Peyer's patch (tissue), 4 donors: ENCODE measurements around the gene CALY. TPM values are rescaled to one million over a fixed set of nuclear protein-coding genes. Genes with fewer than 3 reads are reported as not detected.

Source experiments
- DNase-seq, 3 donors: peaks; one replicate each; pipeline ENCODE4 v3.0.0-alpha.2; 2017 to 2019
- H3K27ac ChIP-seq, 4 donors: fragments of 200-600 bp; sonication (generic); one replicate each; pipeline ENCODE4 v1.5.1; 2016 to 2019
- H3K27me3 ChIP-seq, 2 donors: fragments of 200-600 bp; sonication (generic); one replicate each; pipeline ENCODE4 v1.5.1; 2019
- H3K36me3 ChIP-seq, 3 donors: fragments of 200-600 bp; sonication (generic); one replicate each; pipeline ENCODE4 v1.5.1; 2016 to 2019
- H3K4me1 ChIP-seq, 4 donors: fragments of 200-600 bp; sonication (generic); one replicate each; pipeline ENCODE4 v1.5.1; 2016 to 2019
- H3K4me3 ChIP-seq, 4 donors: fragments of 200-600 bp; sonication (generic); 1 replicate in 3 of 4; 2 replicates in 1 of 4; pipeline ENCODE4 v1.5.1; 2016 to 2019; ENCODE audit warnings: mild to moderate bottlenecking in 1 of 4
- H3K9me3 ChIP-seq, 4 donors: fragments of 200-600 bp; sonication (generic); one replicate each; pipeline ENCODE4 v1.5.1; 2016 to 2019; ENCODE audit warnings: mild to moderate bottlenecking in 1 of 4
- CTCF ChIP-seq, 6 experiments: fragments of 450-650 bp in 4 of 6; fragments of 200-600 bp in 2 of 6; sonication (generic) in 1 of 6; IDR thresholded peaks; one replicate each; pipeline ENCODE4 v1.5.1; 2017 to 2019; ENCODE audit warnings: antibody characterized with exemption in 6 of 6, mild to moderate bottlenecking in 3 of 6, moderate library complexity in 1 of 6
- POLR2A ChIP-seq, 2 donors: fragments of 450-650 bp; IDR thresholded peaks; one replicate each; pipeline ENCODE4 v1.5.1; 2017; ENCODE audit warnings: antibody characterized with exemption in 2 of 2, mild to moderate bottlenecking in 2 of 2, moderate library complexity in 2 of 2
- total RNA-seq, 4 donors: library from RNA; depleted of rRNA; stranded (reverse); fragments of >200 nt; gene quantifications; one replicate each; pipeline ENCODE4 v1.1.0, GENCODE V29; 2016

Gene CALY
- total RNA-seq, 4 donors from 2014 or later, result 0.88 to 1.6 (median 1.5) TPM; not detected in 1

GRCh38 chr10:133349160-133349568 is 12.5 kb upstream of the CALY start:
- peak overlapping the region in 1 of 4 donors; percentile 28 for H3K27ac ChIP-seq
- no peak for TF ChIP-seq CTCF (IDR thresholded peaks at IDR 0.05)
- peaks cover 0 to 17% (median 0%) of the 10 kb centered on the region in 3 donors for H3K36me3 ChIP-seq
- H3K27me3 ChIP-seq, result no peaks in the 10 kb centered on the region
- DNase-seq, result no peak
- H3K9me3 ChIP-seq, result no peaks in the 10 kb centered on the region
- peaks cover 0 to 16% (median 0%) of the 10 kb centered on the region in 4 donors for H3K4me1 ChIP-seq
- H3K4me3 ChIP-seq, result peak overlapping the region in 2 of 4 donors; percentile 14 to 57

GRCh38 chr10:133347710-133348517 is 11.2 kb upstream of the CALY start:
- DNase-seq, result peak in 2 of 3 donors; percentile 84 to 88
- Histone ChIP-seq H3K27ac (peak overlapping the region in 3 of 4 donors; percentile 87 to 96 (median 90)), H3K4me1 (peaks cover 0 to 21% (median 0%) of the 10 kb centered on the region in 4 donors), H3K4me3 (peak overlapping the region in 3 of 4 donors; percentile 28 to 68 (median 57)), H3K36me3 (peaks cover 0 to 17% (median 0%) of the 10 kb centered on the region in 3 donors), H3K9me3 (no peaks in the 10 kb centered on the region), H3K27me3 (no peaks in the 10 kb centered on the region)
- peak; percentile 35 to 55 for TF ChIP-seq POLR2A (IDR thresholded peaks at IDR 0.05)
- TF ChIP-seq CTCF (IDR thresholded peaks at IDR 0.05), result peak in 2 of 6 experiments; percentile 34 to 51

- peaks cover 0 to 6% (median 0%) of the 10 kb centered on the region in 3 donors for H3K36me3 ChIP-seq
- H3K4me3 ChIP-seq, result no peak overlapping the region
- peak overlapping the region in 1 of 4 donors; percentile 23 for H3K27ac ChIP-seq
- H3K27me3 ChIP-seq, result no peaks in the 10 kb centered on the region
- DNase-seq, result no peak
- no peaks in the 10 kb centered on the region for H3K9me3 ChIP-seq
- peaks cover 0 to 21% (median 0%) of the 10 kb centered on the region in 4 donors for H3K4me1 ChIP-seq
- no peak for TF ChIP-seq POLR2A (IDR thresholded peaks at IDR 0.05)
- TF ChIP-seq CTCF (IDR thresholded peaks at IDR 0.05), result no peak
Observed at GRCh38 chr10:133346413-133346812, 9.7 kb upstream of the CALY start.

GRCh38 chr10:133344236-133344635 is 7.5 kb upstream of the CALY start:
- Histone ChIP-seq H3K4me3 (no peak overlapping the region), H3K27me3 (no peaks in the 10 kb centered on the region), H3K27ac (no peak overlapping the region), H3K4me1 (peaks cover 0 to 21% (median 0%) of the 10 kb centered on the region in 4 donors), H3K36me3 (no peaks in the 10 kb centered on the region), H3K9me3 (no peaks in the 10 kb centered on the region)
- no peak for DNase-seq
- TF ChIP-seq POLR2A (IDR thresholded peaks at IDR 0.05) (no peak), CTCF (IDR thresholded peaks at IDR 0.05) (no peak)

- Histone ChIP-seq H3K27ac (peak overlapping the region in 2 of 4 donors; percentile 41 to 74), H3K4me1 (peaks cover 0 to 14% (median 0%) of the 10 kb centered on the region in 4 donors), H3K36me3 (no peaks in the 10 kb centered on the region), H3K9me3 (no peaks in the 10 kb centered on the region), H3K4me3 (peak overlapping the region in 1 of 4 donors; percentile 23), H3K27me3 (no peaks in the 10 kb centered on the region)
- TF ChIP-seq POLR2A (IDR thresholded peaks at IDR 0.05) (no peak), CTCF (IDR thresholded peaks at IDR 0.05) (no peak)
- DNase-seq, result peak in 1 of 3 donors; percentile 73
Observed at GRCh38 chr10:133343558-133343957, 6.9 kb upstream of the CALY start.
